ENCODE data around the gene RASGRP4.
"Not testable (repeated sequence)": the region's sequence is repeated elsewhere in the genome, so short reads cannot be mapped to it uniquely, and the experiment has no call there.

Gene RASGRP4

DNA sequence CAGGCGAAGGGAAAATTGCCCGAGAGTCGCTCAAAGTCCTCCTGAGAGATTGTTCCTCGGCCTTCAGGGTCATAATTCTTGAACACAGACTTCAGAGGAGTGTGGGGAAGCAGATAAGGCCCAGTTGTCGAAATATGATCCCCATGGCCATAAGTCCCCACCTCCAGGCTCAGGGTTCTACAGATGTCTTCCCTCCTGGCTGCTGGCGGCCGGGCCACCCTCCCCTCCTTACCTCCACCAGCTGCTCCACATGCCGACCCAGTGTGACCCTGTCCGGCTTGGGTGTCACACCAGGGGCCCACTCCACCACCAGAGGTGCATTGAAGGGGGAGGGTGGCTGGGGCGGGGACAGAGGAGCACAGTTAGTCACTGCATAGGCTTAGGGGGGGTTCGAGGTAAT is 13.1 kb downstream of the RASGRP4 start:
- DNase-seq: no peak

DNA sequence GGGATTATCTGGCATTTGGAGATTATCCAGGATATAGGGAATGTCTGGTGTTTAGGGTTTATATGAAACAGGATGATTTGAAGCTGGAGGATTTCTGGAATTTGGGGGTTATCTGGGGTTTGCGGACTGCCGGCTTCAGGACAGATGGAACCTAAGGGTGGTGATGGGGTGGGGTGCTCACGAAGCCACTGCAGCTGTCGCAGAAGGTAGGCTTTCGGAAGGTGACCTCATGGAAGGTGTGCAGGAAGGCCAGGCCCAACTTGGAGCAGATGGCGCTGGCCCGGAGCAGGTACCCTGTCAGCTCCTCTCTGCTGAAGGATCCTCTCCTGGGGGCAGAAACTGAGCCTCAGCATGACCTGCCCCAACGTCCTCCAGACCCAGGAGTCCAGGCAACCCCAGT is 13.5 kb downstream of the RASGRP4 start:
- DNase-seq: no peak

- not testable (repeated sequence) for DNase-seq
Observed at GRCh38 chr19:38411898-38412297, 14.1 kb downstream of the RASGRP4 start.

GRCh38 chr19:38411041-38411712 is 14.8 kb downstream of the RASGRP4 start:
- DNase-seq: no peak

DNA sequence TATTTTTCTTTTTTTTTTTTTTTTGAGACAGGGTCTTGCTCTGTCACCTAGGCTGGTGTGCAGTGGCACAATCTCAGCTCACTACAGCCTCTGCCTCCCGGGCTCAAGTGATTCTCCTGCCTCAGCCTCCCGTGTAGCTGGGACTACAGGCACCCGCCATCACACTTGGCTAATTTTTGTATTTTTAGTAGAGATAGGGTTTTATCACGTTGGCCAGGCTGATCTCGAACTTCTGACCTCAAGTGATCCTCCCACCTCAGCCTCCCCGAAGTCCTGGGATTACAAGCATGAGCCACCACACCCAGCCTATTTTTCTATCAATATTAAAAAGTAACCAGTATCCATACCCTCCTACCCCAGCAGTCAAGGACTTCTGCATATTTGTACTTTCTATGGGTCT is 15.6 kb downstream of the RASGRP4 start:
- not testable (repeated sequence) for DNase-seq

DNA sequence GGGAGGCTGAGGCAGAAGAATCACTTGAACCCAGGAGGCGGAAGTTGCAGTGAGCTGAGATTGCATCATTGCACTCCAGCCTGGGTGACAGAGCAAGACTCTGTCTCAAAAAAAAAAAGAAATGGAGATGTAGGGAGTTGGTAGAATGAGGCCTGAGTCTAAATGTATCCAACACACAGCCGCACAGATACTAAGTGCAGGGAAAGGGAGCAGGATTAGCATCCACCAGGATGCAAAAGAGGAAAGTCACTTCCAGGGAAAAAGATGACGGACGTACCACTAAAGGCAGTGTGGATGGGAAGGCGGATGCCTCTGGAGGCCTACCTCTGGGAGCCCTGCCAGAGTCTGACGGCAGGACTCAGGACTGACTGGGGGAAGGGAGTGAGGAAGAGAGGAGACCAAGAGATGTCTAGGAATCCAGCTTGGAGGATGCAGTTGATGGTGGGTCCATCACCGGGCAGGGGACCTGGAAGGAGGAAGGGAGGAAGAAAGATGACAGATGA is 16.3 kb downstream of the RASGRP4 start:
- DNase-seq: no peak

DNA sequence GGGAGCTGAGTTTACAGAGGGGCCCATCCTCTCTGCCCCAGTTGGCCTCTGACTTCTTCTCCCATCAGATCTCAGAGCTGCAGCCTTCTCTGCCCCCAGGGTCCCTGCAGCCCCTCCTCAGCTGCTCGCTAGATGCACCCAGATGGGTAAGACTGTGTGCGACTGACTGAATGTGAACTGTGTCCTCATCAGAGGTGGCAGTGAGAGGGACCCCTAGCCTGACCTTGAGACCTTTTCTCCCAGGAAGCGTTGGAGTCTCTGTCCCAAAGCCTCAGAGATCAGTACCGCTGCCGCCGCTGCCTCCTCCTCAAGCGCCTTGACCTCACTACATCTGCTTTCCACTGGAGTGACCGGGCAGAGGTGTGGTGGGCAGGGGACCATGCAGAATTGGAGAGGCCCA is 20.7 kb downstream of the RASGRP4 start:
- DNase-seq: no peak

GRCh38 chr19:38404858-38405257 is 21.2 kb downstream of the RASGRP4 start:
- no peak for DNase-seq

- DNase-seq: peak; percentile 99
Observed at GRCh38 chr19:38402967-38403674, 22.9 kb downstream of the RASGRP4 start, which contains the start of gene FAM98C. TSS of gene FAM98C (plus strand) at chr19:38403093. CDS start at chr19:38403154, 61 bp downstream.

- DNase-seq: no peak
Observed at GRCh38 chr19:38402623-38402966, 23.4 kb downstream of the RASGRP4 start.

- no peak for DNase-seq
Observed at GRCh38 chr19:38401148-38401547, 24.9 kb downstream of the RASGRP4 start.

DNA sequence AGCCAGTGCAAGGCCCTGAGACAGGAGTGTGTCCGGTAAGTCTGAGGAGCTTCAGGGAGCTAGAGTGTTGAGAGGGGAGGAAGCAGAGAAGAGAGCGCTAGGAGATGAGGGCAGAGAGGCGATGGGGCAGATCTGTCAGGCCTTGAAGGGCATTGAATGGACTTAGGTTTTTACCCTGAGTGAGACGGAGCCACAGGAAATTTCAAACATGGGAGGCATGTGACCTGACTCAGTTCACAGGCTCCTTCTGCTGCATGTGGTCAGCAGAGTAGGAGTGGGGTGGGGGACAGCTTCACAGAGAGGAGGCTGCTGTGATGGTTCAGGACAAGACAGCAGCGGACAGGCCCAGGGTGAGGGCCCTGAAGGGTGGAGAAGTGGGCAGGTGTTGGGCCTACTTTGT is 25.7 kb downstream of the RASGRP4 start:
- no peak for DNase-seq

- no peak for DNase-seq
Observed at GRCh38 chr19:38399537-38399936, 26.5 kb downstream of the RASGRP4 start.

DNA sequence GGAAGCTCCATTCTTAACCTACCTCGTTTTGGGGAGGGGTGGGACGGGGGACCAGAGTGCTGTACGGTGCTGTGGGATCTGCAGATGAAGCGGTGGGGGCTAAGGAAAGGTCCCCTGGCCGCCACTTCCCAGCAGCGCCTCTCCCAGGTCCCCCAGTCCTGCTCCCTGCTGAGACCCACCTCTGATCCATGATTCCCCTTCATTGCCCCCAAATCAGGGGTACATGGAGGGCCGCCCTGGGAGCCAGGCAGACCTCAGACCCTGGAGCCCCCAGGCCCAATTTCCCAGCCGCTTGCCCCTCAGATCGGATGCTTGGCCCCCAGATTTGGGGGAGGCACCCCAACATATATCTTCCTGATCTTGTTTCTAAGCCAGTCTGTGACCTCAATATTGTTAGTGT is 26.9 kb downstream of the RASGRP4 start:
- DNase-seq: no peak

- DNase-seq: peak; percentile 53
Observed at GRCh38 chr19:38395381-38396114, 30.5 kb downstream of the RASGRP4 start.

- peak; percentile 67 for DNase-seq
Observed at GRCh38 chr19:38394488-38394887, 31.5 kb downstream of the RASGRP4 start.

DNA sequence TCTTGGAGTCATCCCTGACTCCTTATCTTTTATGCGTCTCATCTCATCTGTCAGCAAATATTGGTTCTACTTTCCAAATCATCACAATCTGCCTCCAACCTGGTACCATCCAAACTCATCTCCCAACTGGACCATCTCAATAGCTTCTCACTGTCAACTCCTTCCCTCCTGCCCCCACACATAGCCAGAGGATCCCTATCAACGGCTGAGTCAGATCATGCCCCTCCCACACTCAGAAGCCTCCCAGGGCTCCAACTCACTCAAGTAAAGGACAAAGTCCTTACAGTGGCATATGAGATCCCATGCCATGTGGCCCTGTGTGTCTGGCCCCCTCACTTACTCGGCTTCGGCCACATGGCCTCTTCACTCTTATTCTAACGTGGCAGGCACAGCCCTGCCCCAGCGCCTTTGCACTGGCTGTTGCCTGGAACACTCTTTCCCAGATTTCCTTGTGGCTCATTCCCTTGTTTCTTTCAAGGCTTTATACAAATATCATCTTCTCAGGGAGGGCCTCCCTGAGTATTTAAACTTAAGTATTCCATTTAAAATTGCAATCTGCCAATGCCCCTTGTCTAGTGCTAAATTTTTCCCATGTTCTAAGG is 33.2 kb downstream of the RASGRP4 start:
- DNase-seq: no peak

DNA sequence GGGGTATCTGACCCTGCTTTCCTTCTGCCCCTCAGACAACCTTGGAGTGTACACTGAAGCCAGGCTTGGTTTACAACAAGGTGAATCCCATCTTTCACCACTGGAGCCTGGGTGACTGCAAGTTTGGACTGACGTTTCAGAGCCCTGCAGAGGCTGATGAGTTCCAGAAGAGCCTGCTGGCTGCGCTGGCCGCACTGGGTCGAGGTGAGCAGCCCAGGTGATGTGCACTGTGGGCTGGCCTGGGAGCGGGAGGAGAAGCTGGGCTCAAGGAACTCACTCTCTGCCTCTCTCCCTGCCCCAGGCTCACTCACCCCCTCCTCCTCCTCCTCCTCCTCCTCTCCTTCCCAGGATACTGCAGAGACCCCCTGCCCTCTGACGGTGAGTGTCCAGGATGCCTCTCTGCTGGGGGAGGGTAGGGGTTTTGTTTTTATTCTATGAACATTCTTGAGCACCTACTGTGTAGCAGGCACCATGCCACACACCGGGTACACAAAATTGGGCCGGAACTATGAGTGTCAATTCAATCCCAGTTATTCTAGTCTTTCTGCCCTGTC is 34.0 kb downstream of the RASGRP4 start:
- DNase-seq: no peak

GRCh38 chr19:38389957-38390924 is 35.8 kb downstream of the RASGRP4 start:
- DNase-seq: no peak

GRCh38 chr19:38389101-38389925 is 36.7 kb downstream of the RASGRP4 start:
- no peak for DNase-seq
